ENCODE data around the gene HSPG2. TPM values are rescaled to one million over a fixed set of nuclear protein-coding genes. Genes with fewer than 3 reads are reported as not detected.
A peak's percentile ranks its signal among the peaks of the same experiment; 100 is the strongest.

Gene HSPG2
- total and polyA plus RNA-seq, 2 of the 13 experiments (the other 11 are each of a cell fraction or from before 2014, with no cell fraction given) = 9.1 to 13.1 TPM

DNA sequence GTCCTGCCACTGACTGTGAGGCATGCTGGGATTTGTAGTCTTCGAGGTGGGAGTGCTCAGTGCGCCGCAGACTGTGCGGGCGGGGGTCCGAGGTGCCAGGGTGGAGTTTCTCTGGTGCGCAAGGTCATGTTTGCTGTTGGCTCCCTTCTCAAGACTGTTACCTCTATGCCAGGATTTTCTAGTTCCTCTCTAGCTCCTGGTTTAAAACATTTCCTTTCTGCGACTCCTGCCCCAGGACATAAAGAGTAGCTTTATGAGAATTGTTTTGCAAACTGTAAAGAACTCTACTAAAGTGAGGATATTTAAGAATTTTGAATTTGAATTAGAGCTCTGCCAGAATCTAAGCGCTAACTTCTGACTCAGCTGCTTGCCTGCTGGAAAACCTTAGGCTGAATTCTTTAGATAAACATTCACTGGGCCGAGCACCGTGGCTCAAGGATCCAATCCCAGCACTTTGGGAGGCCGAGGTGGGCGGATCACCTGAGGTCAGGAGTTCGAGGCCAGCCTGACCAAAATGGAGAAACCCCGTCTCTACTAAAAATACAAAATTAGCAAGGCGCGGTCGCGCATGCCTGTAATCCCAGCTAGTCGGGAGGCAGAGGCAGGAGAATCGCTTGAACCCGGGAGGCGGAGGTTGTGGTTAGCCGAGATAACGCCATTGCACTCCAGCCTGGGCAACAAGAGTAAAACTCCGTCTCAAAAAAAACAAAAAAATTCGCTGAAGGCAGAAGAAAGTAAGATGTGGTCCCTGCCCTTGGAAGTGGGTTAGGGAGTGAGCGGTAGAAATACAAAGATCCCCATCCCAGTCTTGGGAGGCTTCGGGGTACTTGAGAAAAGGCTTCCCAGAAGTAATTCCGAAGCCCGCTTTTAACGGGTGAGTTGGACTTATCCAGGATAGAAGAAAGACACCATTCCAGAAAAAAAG lies 153.2 kb downstream of the HSPG2 start (continued):
- TF ChIP-seq, protein P1, sequence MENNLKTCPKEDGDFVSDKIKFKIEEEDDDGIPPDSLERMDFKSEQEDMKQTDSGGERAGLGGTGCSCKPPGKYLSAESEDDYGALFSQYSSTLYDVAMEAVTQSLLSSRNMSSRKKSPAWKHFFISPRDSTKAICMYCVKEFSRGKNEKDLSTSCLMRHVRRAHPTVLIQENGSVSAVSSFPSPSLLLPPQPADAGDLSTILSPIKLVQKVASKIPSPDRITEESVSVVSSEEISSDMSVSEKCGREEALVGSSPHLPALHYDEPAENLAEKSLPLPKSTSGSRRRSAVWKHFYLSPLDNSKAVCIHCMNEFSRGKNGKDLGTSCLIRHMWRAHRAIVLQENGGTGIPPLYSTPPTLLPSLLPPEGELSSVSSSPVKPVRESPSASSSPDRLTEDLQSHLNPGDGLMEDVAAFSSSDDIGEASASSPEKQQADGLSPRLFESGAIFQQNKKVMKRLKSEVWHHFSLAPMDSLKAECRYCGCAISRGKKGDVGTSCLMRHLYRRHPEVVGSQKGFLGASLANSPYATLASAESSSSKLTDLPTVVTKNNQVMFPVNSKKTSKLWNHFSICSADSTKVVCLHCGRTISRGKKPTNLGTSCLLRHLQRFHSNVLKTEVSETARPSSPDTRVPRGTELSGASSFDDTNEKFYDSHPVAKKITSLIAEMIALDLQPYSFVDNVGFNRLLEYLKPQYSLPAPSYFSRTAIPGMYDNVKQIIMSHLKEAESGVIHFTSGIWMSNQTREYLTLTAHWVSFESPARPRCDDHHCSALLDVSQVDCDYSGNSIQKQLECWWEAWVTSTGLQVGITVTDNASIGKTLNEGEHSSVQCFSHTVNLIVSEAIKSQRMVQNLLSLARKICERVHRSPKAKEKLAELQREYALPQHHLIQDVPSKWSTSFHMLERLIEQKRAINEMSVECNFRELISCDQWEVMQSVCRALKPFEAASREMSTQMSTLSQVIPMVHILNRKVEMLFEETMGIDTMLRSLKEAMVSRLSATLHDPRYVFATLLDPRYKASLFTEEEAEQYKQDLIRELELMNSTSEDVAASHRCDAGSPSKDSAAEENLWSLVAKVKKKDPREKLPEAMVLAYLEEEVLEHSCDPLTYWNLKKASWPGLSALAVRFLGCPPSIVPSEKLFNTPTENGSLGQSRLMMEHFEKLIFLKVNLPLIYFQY (CRISPR knock-in tag; IDR thresholded peaks at IDR 0.05; ENCODE audit: borderline replicate concordance) = no peak; the same call in 1 of the 2 replicates
- TF ChIP-seq JUND (CRISPR knock-in tag; IDR thresholded peaks at IDR 0.05) (no peak), HDAC1 (CRISPR knock-in tag; IDR thresholded peaks at IDR 0.05) (no peak; the same call in none of the 2 replicates), ADNP (CRISPR knock-in tag; IDR thresholded peaks at IDR 0.05) (0 out of 2 replicates have a peak, but pooled peaks have one; percentile 56), ZNF431 (CRISPR knock-in tag; IDR thresholded peaks at IDR 0.05; ENCODE audit: borderline replicate concordance, low read depth) (no peak), NFKBIZ (CRISPR knock-in tag; IDR thresholded peaks at IDR 0.05) (no peak), ZNF3 (CRISPR knock-in tag; IDR thresholded peaks at IDR 0.05) (no peak), ZNF761 (CRISPR knock-in tag; conservative IDR thresholded peaks at IDR 0.05) (no peak), ZNF674 (CRISPR knock-in tag; IDR thresholded peaks at IDR 0.05; ENCODE audit: low read depth) (no peak), SOX6 (IDR thresholded peaks at IDR 0.05) (no peak), SOX6 (CRISPR knock-in tag; IDR thresholded peaks at IDR 0.05) (no peak), ZSCAN22 (CRISPR knock-in tag; IDR thresholded peaks at IDR 0.05) (no peak), WIZ (CRISPR knock-in tag; IDR thresholded peaks at IDR 0.05) (no peak), PRPF4 (IDR thresholded peaks at IDR 0.05; ENCODE audit: low read depth, low read length, poor library complexity, severe bottlenecking) (no peak)
- TF ChIP-seq, protein P2, sequence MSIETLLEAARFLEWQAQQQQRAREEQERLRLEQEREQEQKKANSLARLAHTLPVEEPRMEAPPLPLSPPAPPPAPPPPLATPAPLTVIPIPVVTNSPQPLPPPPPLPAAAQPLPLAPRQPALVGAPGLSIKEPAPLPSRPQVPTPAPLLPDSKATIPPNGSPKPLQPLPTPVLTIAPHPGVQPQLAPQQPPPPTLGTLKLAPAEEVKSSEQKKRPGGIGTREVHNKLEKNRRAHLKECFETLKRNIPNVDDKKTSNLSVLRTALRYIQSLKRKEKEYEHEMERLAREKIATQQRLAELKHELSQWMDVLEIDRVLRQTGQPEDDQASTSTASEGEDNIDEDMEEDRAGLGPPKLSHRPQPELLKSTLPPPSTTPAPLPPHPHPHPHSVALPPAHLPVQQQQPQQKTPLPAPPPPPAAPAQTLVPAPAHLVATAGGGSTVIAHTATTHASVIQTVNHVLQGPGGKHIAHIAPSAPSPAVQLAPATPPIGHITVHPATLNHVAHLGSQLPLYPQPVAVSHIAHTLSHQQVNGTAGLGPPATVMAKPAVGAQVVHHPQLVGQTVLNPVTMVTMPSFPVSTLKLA (IDR thresholded peaks at IDR 0.05) = peak; percentile 14; the same call in 1 of the 2 replicates
- TF ChIP-seq, protein P3, sequence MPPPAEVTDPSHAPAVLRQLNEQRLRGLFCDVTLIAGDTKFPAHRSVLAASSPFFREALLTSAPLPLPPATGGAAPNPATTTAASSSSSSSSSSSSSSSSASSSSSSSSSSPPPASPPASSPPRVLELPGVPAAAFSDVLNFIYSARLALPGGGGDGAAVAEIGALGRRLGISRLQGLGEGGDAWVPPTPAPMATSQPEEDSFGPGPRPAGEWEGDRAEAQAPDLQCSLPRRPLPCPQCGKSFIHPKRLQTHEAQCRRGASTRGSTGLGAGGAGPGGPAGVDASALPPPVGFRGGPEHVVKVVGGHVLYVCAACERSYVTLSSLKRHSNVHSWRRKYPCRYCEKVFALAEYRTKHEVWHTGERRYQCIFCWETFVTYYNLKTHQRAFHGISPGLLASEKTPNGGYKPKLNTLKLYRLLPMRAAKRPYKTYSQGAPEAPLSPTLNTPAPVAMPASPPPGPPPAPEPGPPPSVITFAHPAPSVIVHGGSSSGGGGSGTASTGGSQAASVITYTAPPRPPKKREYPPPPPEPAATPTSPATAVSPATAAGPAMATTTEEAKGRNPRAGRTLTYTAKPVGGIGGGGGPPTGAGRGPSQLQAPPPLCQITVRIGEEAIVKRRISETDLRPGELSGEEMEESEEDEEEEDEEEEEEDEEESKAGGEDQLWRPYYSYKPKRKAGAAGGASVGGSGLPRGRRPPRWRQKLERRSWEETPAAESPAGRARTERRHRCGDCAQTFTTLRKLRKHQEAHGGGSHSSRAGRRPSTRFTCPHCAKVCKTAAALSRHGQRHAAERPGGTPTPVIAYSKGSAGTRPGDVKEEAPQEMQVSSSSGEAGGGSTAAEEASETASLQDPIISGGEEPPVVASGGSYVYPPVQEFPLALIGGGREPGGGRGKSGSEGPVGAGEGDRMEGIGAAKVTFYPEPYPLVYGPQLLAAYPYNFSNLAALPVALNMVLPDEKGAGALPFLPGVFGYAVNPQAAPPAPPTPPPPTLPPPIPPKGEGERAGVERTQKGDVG (CRISPR knock-in tag; IDR thresholded peaks at IDR 0.05; ENCODE audit: borderline replicate concordance) = no peak; the same call in 1 of the 2 replicates
- TF ChIP-seq, protein P4, sequence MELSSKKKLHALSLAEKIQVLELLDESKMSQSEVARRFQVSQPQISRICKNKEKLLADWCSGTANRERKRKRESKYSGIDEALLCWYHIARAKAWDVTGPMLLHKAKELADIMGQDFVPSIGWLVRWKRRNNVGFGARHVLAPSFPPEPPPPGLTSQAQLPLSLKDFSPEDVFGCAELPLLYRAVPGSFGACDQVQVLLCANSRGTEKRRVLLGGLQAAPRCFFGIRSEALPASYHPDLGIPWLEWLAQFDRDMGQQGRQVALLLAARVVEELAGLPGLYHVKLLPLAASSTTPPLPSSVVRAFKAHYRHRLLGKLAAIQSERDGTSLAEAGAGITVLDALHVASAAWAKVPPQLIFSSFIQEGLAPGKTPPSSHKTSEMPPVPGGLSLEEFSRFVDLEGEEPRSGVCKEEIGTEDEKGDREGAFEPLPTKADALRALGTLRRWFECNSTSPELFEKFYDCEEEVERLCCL (CRISPR knock-in tag; IDR thresholded peaks at IDR 0.05; ENCODE audit: borderline replicate concordance) = no peak
- TF ChIP-seq, protein P5, sequence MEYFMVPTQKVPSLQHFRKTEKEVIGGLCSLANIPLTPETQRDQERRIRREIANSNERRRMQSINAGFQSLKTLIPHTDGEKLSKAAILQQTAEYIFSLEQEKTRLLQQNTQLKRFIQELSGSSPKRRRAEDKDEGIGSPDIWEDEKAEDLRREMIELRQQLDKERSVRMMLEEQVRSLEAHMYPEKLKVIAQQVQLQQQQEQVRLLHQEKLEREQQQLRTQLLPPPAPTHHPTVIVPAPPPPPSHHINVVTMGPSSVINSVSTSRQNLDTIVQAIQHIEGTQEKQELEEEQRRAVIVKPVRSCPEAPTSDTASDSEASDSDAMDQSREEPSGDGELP (IDR thresholded peaks at IDR 0.05; ENCODE audit: borderline replicate concordance, low read depth) = no peak
